GM19025 (cell line): ENCODE data around the gene ROCK2.

ENCODE experiments used
- ATAC-seq: cut with Tn5 transposase; IDR thresholded peaks from one replicate; pipeline ENCODE4 v1.9.1; 2021; ENCODE audit warnings: mild to moderate bottlenecking, low read depth, moderate library complexity; ENCODE audit not compliant: unreplicated experiment

Gene ROCK2

GRCh38 chr2:11314487-11314886 lies 29.9 kb downstream of the ROCK2 start:
- ATAC-seq, result no peak

GRCh38 chr2:11312770-11313471 lies 31.5 kb downstream of the ROCK2 start:
- ATAC-seq, result no peak

GRCh38 chr2:11311543-11311942 lies 32.9 kb downstream of the ROCK2 start:
- ATAC-seq, result no peak

- ATAC-seq, result no peak
These were observed 34.2 kb downstream of the ROCK2 start for GRCh38 chr2:11310212-11310611.

GRCh38 chr2:11309706-11310105 lies 34.7 kb downstream of the ROCK2 start:
- no peak for ATAC-seq

- no peak for ATAC-seq
These were observed 36.5 kb downstream of the ROCK2 start for GRCh38 chr2:11307764-11308415.

GRCh38 chr2:11305958-11306357 lies 38.5 kb downstream of the ROCK2 start:
- ATAC-seq, result no peak

- ATAC-seq, result no peak
These were observed 39.1 kb downstream of the ROCK2 start for GRCh38 chr2:11305338-11305737.

GRCh38 chr2:11304476-11304875 lies 40.0 kb downstream of the ROCK2 start:
- no peak for ATAC-seq

GRCh38 chr2:11303290-11304013 lies 41.0 kb downstream of the ROCK2 start:
- no peak for ATAC-seq

- ATAC-seq, result no peak
These were observed 45.0 kb downstream of the ROCK2 start for GRCh38 chr2:11299439-11299838.

- ATAC-seq, result no peak
These were observed 45.8 kb downstream of the ROCK2 start for GRCh38 chr2:11298592-11298991.

- ATAC-seq, result no peak
These were observed 48.0 kb downstream of the ROCK2 start for GRCh38 chr2:11296401-11296800.

GRCh38 chr2:11292464-11293255 lies 51.8 kb downstream of the ROCK2 start:
- ATAC-seq, result no peak

GRCh38 chr2:11290713-11291112 lies 53.7 kb downstream of the ROCK2 start:
- no peak for ATAC-seq

- ATAC-seq, result no peak
These were observed 54.2 kb downstream of the ROCK2 start for GRCh38 chr2:11290211-11290610.

GRCh38 chr2:11288431-11288830 lies 56.0 kb downstream of the ROCK2 start:
- ATAC-seq, result no peak

GRCh38 chr2:11286749-11287148 lies 57.7 kb downstream of the ROCK2 start:
- ATAC-seq, result no peak

GRCh38 chr2:11286323-11286722 lies 58.1 kb downstream of the ROCK2 start:
- ATAC-seq, result no peak

GRCh38 chr2:11285499-11285898 lies 58.9 kb downstream of the ROCK2 start:
- no peak for ATAC-seq

- no peak for ATAC-seq
These were observed 63.2 kb downstream of the ROCK2 start for GRCh38 chr2:11281186-11281585.
